GM20431 (cell line): ENCODE measurements around the gene ZNF646.
"Not testable (repeated sequence)": the region's sequence is repeated elsewhere in the genome, so short reads cannot be mapped to it uniquely, and the experiment has no call there.

Source experiments
- in situ Hi-C: fragments of 300-500 bp; cut with MseI, MboI; formaldehyde crosslinking; loops from one replicate; pipeline ENCODE4 v1.15.0; 2020; ENCODE audit warnings: low sequenced_read_pairs; ENCODE audit not compliant: unreplicated experiment

Gene ZNF646

GRCh38 chr16:31099860-31100638, 25.8 kb downstream of the ZNF646 start:
- in situ Hi-C loops, result no loop called here

GRCh38 chr16:31100876-31101641, 26.8 kb downstream of the ZNF646 start:
- in situ Hi-C loops, result not testable (repeated sequence)

GRCh38 chr16:31105677-31106213, 31.5 kb downstream of the ZNF646 start:
- in situ Hi-C loops, result no loop called here

GRCh38 chr16:31106509-31107464, 32.6 kb downstream of the ZNF646 start:
- in situ Hi-C loops, result no loop called here

GRCh38 chr16:31107465-31107867, 33.2 kb downstream of the ZNF646 start:
- in situ Hi-C loops, result no loop called here

- in situ Hi-C loops, result no loop called here
Measured at GRCh38 chr16:31108035-31108793, 34.0 kb downstream of the ZNF646 start, which contains the start of gene BCKDK. TSS of gene BCKDK (plus strand) at chr16:31108386. CDS start at chr16:31109224, 838 bp downstream.

GRCh38 chr16:31108794-31109558, 34.8 kb downstream of the ZNF646 start:
- in situ Hi-C loops, result no loop called here

GRCh38 chr16:31109622-31110021, 35.4 kb downstream of the ZNF646 start:
- in situ Hi-C loops, result no loop called here

GRCh38 chr16:31110106-31111034, 36.1 kb downstream of the ZNF646 start:
- in situ Hi-C loops, result no loop called here

- in situ Hi-C loops, result no loop called here
Measured at GRCh38 chr16:31111881-31112466, 37.8 kb downstream of the ZNF646 start.

GRCh38 chr16:31112711-31113110, 38.5 kb downstream of the ZNF646 start:
- in situ Hi-C loops, result no loop called here

- in situ Hi-C loops, result no loop called here
Measured at GRCh38 chr16:31113121-31114120, 39.2 kb downstream of the ZNF646 start.

GRCh38 chr16:31114468-31114867, 40.2 kb downstream of the ZNF646 start:
- in situ Hi-C loops, result no loop called here

GRCh38 chr16:31117384-31118222, 43.4 kb downstream of the ZNF646 start, which contains the start of gene KAT8:
TSS of gene KAT8 (plus strand) at chr16:31117664. CDS start at chr16:31117682, 18 bp downstream.
- in situ Hi-C loops, result no loop called here
